Mesodermal cell (in vitro differentiated cells): ENCODE results near the gene USP49.

Experiments
- H3K27ac ChIP-seq: 2 replicates; pipeline ENCODE4 v1.7.0; 2013; ENCODE audit warnings: mild to moderate bottlenecking, low read depth, low read length, moderate library complexity; ENCODE audit not compliant: severe bottlenecking
- H3K36me3 ChIP-seq: 2 replicates; pipeline ENCODE4 v1.7.1; 2013; ENCODE audit warnings: mild to moderate bottlenecking, low read length, moderate library complexity; ENCODE audit not compliant: control insufficient read depth, insufficient read depth
- H3K4me1 ChIP-seq: one replicate; pipeline ENCODE4 v1.7.1; 2013; ENCODE audit warnings: mild to moderate bottlenecking, low read length; ENCODE audit not compliant: insufficient read depth, control insufficient read depth, poor library complexity, severe bottlenecking
- H3K4me3 ChIP-seq: 2 replicates; pipeline ENCODE4 v1.7.0; 2013; ENCODE audit warnings: low read length, control low read depth, mild to moderate bottlenecking; ENCODE audit not compliant: insufficient read depth, poor library complexity, severe bottlenecking; ENCODE audit errors: extremely low read depth
- H3K9me3 ChIP-seq: 2 replicates; pipeline ENCODE4 v1.7.1; 2013; ENCODE audit warnings: mild to moderate bottlenecking, low read length, moderate library complexity; ENCODE audit not compliant: control insufficient read depth
- WGBS, 2 experiments: methylation state at CpG; one replicate each; pipeline ENCODE4 v1.1.5; 2013; ENCODE audit warnings: missing lambda C conversion rate in 2 of 2; ENCODE audit not compliant: insufficient coverage in 2 of 2; 5-methylcytosine and 5-hydroxymethylcytosine counted together

USP49 gene

GRCh38 chr6:41750374-41750773 is 144.8 kb downstream of the USP49 start:
- Histone ChIP-seq H3K9me3 (no peaks in the 10 kb centered on the region), H3K36me3 (no peaks in the 10 kb centered on the region), H3K4me3 (no peak overlapping the region), H3K4me1 (peaks cover 9% of the 10 kb centered on the region), H3K27ac (no peak overlapping the region)
- WGBS, 2 experiments: 89% methylated on average over 2 of the region's 3 CpGs; no CpG with 5 or more reads in 1 of the 2 experiments

- H3K27ac ChIP-seq: no peak overlapping the region
- WGBS, 2 experiments: 87 to 100% methylated on average over 3 of the region's 3 CpGs
Observed at GRCh38 chr6:41748542-41748941, 146.6 kb downstream of the USP49 start.

GRCh38 chr6:41748102-41748477 is 147.1 kb downstream of the USP49 start:
- WGBS, 2 experiments: 89 to 94% methylated on average over 5 to 6 of the region's 6 CpGs
- Histone ChIP-seq H3K4me3 (no peak overlapping the region), H3K9me3 (no peaks in the 10 kb centered on the region), H3K27ac (no peak overlapping the region), H3K36me3 (no peaks in the 10 kb centered on the region), H3K4me1 (peaks cover 9% of the 10 kb centered on the region)

More at GRCh38 chr6:41748542-41748941, 146.6 kb downstream of the USP49 start:
- peaks cover 9% of the 10 kb centered on the region for H3K4me1 ChIP-seq
- no peaks in the 10 kb centered on the region for H3K36me3 ChIP-seq
- H3K4me3 ChIP-seq: no peak overlapping the region
- H3K9me3 ChIP-seq: no peaks in the 10 kb centered on the region

GRCh38 chr6:41747256-41748101 is 147.7 kb downstream of the USP49 start, which contains the start of gene PGC:
Gene PGC (minus strand): TSS chr6:41747397. CDS start chr6:41747334, 63 bp downstream.
- Histone ChIP-seq H3K4me3 (no peak within 1 kb of the TSS), H3K9me3 (no peaks in the 10 kb centered on the region), H3K27ac (no peak within 1 kb of the TSS), H3K4me1 (peaks cover 12% of the 10 kb centered on the region), H3K36me3 (no peaks in the 10 kb centered on the region)
- WGBS, 2 experiments: 91 to 93% methylated on average over 15 of the region's 15 CpGs

- no peak overlapping the region for H3K27ac ChIP-seq
- peaks cover 20% of the 10 kb centered on the region for H3K4me1 ChIP-seq
- H3K4me3 ChIP-seq: no peak overlapping the region
- no peaks in the 10 kb centered on the region for H3K36me3 ChIP-seq
- no peaks in the 10 kb centered on the region for H3K9me3 ChIP-seq
- WGBS, 2 experiments: 96% methylated on average over 9 to 10 of the region's 10 CpGs
Observed at GRCh38 chr6:41746107-41746506, 149.1 kb downstream of the USP49 start.

- WGBS, 2 experiments: 100% methylated on average over 6 to 7 of the region's 7 CpGs
- Histone ChIP-seq H3K9me3 (no peaks in the 10 kb centered on the region), H3K27ac (no peak overlapping the region), H3K4me3 (no peak overlapping the region), H3K36me3 (no peaks in the 10 kb centered on the region), H3K4me1 (peaks cover 37% of the 10 kb centered on the region)
Observed at GRCh38 chr6:41744236-41744787, 150.9 kb downstream of the USP49 start.

- no peak overlapping the region for H3K4me3 ChIP-seq
- H3K9me3 ChIP-seq: no peaks in the 10 kb centered on the region
- H3K4me1 ChIP-seq: peaks cover 40% of the 10 kb centered on the region
- 87 to 92% methylated on average over 5 of the region's 6 CpGs for WGBS, 2 experiments
- no peaks in the 10 kb centered on the region for H3K36me3 ChIP-seq
- H3K27ac ChIP-seq: no peak overlapping the region
Observed at GRCh38 chr6:41743406-41744235, 151.6 kb downstream of the USP49 start.

- no peak overlapping the region for H3K27ac ChIP-seq
- 91% methylated on average over 19 to 20 of the region's 20 CpGs for WGBS, 2 experiments
- no peaks in the 10 kb centered on the region for H3K9me3 ChIP-seq
- no peak overlapping the region for H3K4me3 ChIP-seq
- no peaks in the 10 kb centered on the region for H3K36me3 ChIP-seq
- peaks cover 37% of the 10 kb centered on the region for H3K4me1 ChIP-seq
Observed at GRCh38 chr6:41741625-41742490, 153.3 kb downstream of the USP49 start.

GRCh38 chr6:41740366-41741162 is 154.6 kb downstream of the USP49 start:
- no peaks in the 10 kb centered on the region for H3K36me3 ChIP-seq
- no peak overlapping the region for H3K4me3 ChIP-seq
- WGBS, 2 experiments: 70 to 93% methylated on average over 7 to 10 of the region's 13 CpGs
- H3K27ac ChIP-seq: no peak overlapping the region
- H3K9me3 ChIP-seq: no peaks in the 10 kb centered on the region
- H3K4me1 ChIP-seq: peaks cover 45% of the 10 kb centered on the region
